A549 (cell line): ENCODE measurements around the gene ITGB2. TPM values are rescaled to one million over a fixed set of nuclear protein-coding genes. Genes with fewer than 3 reads are reported as not detected.
A peak's percentile ranks its signal among the peaks of the same experiment; 100 is the strongest.

Source experiments
- ATAC-seq, 2 experiments: fragments of 200-7000 bp in 1 of 2; fragments of >200 bp in 1 of 2; cut with Nextera tagmentation in 1 of 2; cut with Tn5 transposase in 1 of 2; 3 replicates each; pipeline versions ENCODE4 v1.8.0 to v1.9.1; 2018 to 2020; ENCODE audit warnings: mild to moderate bottlenecking in 1 of 2, moderate library complexity in 1 of 2
- CTCF ChIA-PET: fragments of 300-600 bp; sonication (Branson Sonifier 250); formaldehyde crosslinking; extraction: SDS; loops from one replicate; lab custom pipeline; 2021; ENCODE audit warnings: antibody characterized with exemption, inconsistent platforms; lab: Yijun Ruan, JAX
- POLR2A ChIA-PET: fragments of 350-600 bp; formaldehyde crosslinking; extraction: SDS; loops from one replicate; lab custom pipeline; 2021; ENCODE audit warnings: antibody characterized with exemption, inconsistent platforms; lab: Yijun Ruan, JAX
- DNase-seq, 2 experiments: peaks; one replicate each; pipeline versions ENCODE4 v3.0.0 to v3.0.0-alpha.2; 2011 to 2016; ENCODE audit warnings: low read depth in 1 of 2, low spot score in 1 of 2
- FAIRE-seq: peaks from 2 replicates; lab custom pipeline; 2011; peaks lifted over from hg19 to GRCh38; lab: Jason Lieb, UNC
- H3K27ac ChIP-seq, 2 experiments: fragments of >200 bp; sonication (Bioruptor Twin); formaldehyde crosslinking; 3 replicates each; pipeline ENCODE4 v1.5.1; 2016 to 2017
- H3K4me1 ChIP-seq: fragments of >200 bp; sonication (Bioruptor Twin); formaldehyde crosslinking; 3 replicates; pipeline ENCODE4 v1.6.1; 2016
- H3K4me2 ChIP-seq: fragments of >200 bp; sonication (Bioruptor Twin); formaldehyde crosslinking; 3 replicates; pipeline ENCODE4 v1.6.1; 2016
- H3K4me3 ChIP-seq: fragments of >200 bp; sonication (Bioruptor Twin); formaldehyde crosslinking; 3 replicates; pipeline ENCODE4 v1.5.1; 2016
- H3K9me3 ChIP-seq: fragments of >200 bp; sonication (Bioruptor Twin); formaldehyde crosslinking; 3 replicates; pipeline ENCODE4 v1.6.1; 2016
- BHLHE40 ChIP-seq: IDR thresholded peaks from 2 replicates; pipeline ENCODE4 v1.6.1; 2012; ENCODE audit warnings: low read depth, low read length, inconsistent platforms
- CEBPB ChIP-seq, 2 experiments: fragments of >200 bp in 1 of 2; sonication (Bioruptor Twin) in 1 of 2; formaldehyde crosslinking in 1 of 2; IDR thresholded peaks; 2 replicates each; pipeline ENCODE4 v1.6.1; 2012 to 2016
- EHMT2 ChIP-seq: fragments of 200-600 bp; sonication (generic); IDR thresholded peaks from 2 replicates; pipeline ENCODE4 v1.6.1; 2016; ENCODE audit warnings: antibody characterized with exemption, low read depth, mild to moderate bottlenecking, moderate library complexity
- EP300 ChIP-seq, 2 experiments: fragments of >200 bp; sonication (Bioruptor Twin); formaldehyde crosslinking; IDR thresholded peaks; 2 replicates in 1 of 2; 3 replicates in 1 of 2; pipeline ENCODE4 v1.6.1; 2016 to 2017
- ESRRA ChIP-seq: fragments of 150-350 bp; IDR thresholded peaks from 2 replicates; pipeline ENCODE4 v1.6.1; 2014; ENCODE audit warnings: mild to moderate bottlenecking, low read length, borderline replicate concordance
- FOSL2 ChIP-seq, 2 experiments: fragments of 450-650 bp in 1 of 2; fragments of >200 bp in 1 of 2; sonication (Bioruptor Twin) in 1 of 2; formaldehyde crosslinking; IDR thresholded peaks; 2 replicates each; pipeline versions ENCODE4 v1.5.0 to v1.6.1; 2016 to 2020; ENCODE audit warnings: mild to moderate bottlenecking in 1 of 2, moderate library complexity in 1 of 2
- HDAC2 ChIP-seq: fragments of 200-600 bp; sonication (generic); IDR thresholded peaks from 2 replicates; pipeline ENCODE4 v1.6.1; 2016
- HEYL ChIP-seq: fragments of 250-450 bp; sonication (Bioruptor Pico); IDR thresholded peaks from 2 replicates; pipeline ENCODE4 v1.8.0; 2021; ENCODE audit warnings: mild to moderate bottlenecking, moderate library complexity
- HOXA7 ChIP-seq: fragments of 250-450 bp; sonication (Bioruptor Pico); IDR thresholded peaks from 2 replicates; pipeline ENCODE4 v1.5.0; 2020; ENCODE audit warnings: mild to moderate bottlenecking, moderate library complexity
- JUNB ChIP-seq: fragments of >200 bp; sonication (Bioruptor Twin); formaldehyde crosslinking; IDR thresholded peaks from 2 replicates; pipeline ENCODE4 v1.6.1; 2016
- KDM1A ChIP-seq: fragments of 200-600 bp; sonication (generic); IDR thresholded peaks from 2 replicates; pipeline ENCODE4 v1.6.1; 2016; ENCODE audit warnings: low read depth, mild to moderate bottlenecking
- KDM5A ChIP-seq: fragments of 200-600 bp; sonication (generic); IDR thresholded peaks from 2 replicates; pipeline ENCODE4 v1.6.1; 2016; ENCODE audit warnings: antibody characterized with exemption, mild to moderate bottlenecking
- MAZ ChIP-seq: fragments of 150-350 bp; IDR thresholded peaks from 2 replicates; pipeline ENCODE4 v1.6.1; 2014; ENCODE audit warnings: antibody characterized with exemption, low read depth, low read length, borderline replicate concordance
- NFE2L2 ChIP-seq: fragments of 150-350 bp; conservative IDR thresholded peaks from 2 replicates; pipeline ENCODE4 v1.6.1; 2014; ENCODE audit warnings: low read length
- NPAS2 ChIP-seq: fragments of 250-450 bp; sonication (Bioruptor Pico); IDR thresholded peaks from 2 replicates; pipeline ENCODE4 v1.8.0; 2022; ENCODE audit warnings: mild to moderate bottlenecking, moderate library complexity, borderline replicate concordance
- PHF8 ChIP-seq: fragments of 200-600 bp; sonication (generic); IDR thresholded peaks from 2 replicates; pipeline ENCODE4 v1.6.1; 2016; ENCODE audit warnings: low read depth, mild to moderate bottlenecking, antibody characterized with exemption, moderate library complexity, borderline replicate concordance
- POLR2AphosphoS2 ChIP-seq: conservative IDR thresholded peaks from 2 replicates; pipeline ENCODE4 v1.6.1; 2012; ENCODE audit warnings: low read length, improper control_type of control experiment, inconsistent platforms
- RAD21 ChIP-seq, 2 experiments: fragments of >200 bp in 1 of 2; sonication (Bioruptor Twin) in 1 of 2; formaldehyde crosslinking in 1 of 2; IDR thresholded peaks in 1 of 2; conservative IDR thresholded peaks in 1 of 2; 2 replicates in 1 of 2; 3 replicates in 1 of 2; pipeline ENCODE4 v1.6.1; 2012 to 2018; ENCODE audit warnings: inconsistent platforms in 1 of 2
- RARB ChIP-seq: fragments of 250-450 bp; sonication (Bioruptor Pico); IDR thresholded peaks from 2 replicates; pipeline ENCODE4 v1.8.0; 2021; ENCODE audit warnings: mild to moderate bottlenecking, moderate library complexity
- RFX5 ChIP-seq: fragments of 450-650 bp; IDR thresholded peaks from 2 replicates; pipeline ENCODE4 v1.7.1; 2014; ENCODE audit warnings: antibody characterized with exemption, mild to moderate bottlenecking, moderate library complexity
- SMC3 ChIP-seq: fragments of >200 bp; sonication (Bioruptor Twin); formaldehyde crosslinking; IDR thresholded peaks from 3 replicates; pipeline ENCODE4 v1.6.1; 2018; ENCODE audit warnings: inconsistent platforms
- SREBF2 ChIP-seq: fragments of 450-650 bp; IDR thresholded peaks from 2 replicates; pipeline ENCODE4 v1.6.1; 2014; ENCODE audit warnings: mild to moderate bottlenecking, moderate library complexity
- ZFP36 ChIP-seq: fragments of 450-650 bp; IDR thresholded peaks from 2 replicates; pipeline ENCODE4 v1.6.1; 2014; ENCODE audit warnings: borderline replicate concordance; ENCODE audit not compliant: partially characterized antibody
- ZNF302 ChIP-seq: fragments of 250-450 bp; sonication (Bioruptor Pico); IDR thresholded peaks from 2 replicates; pipeline ENCODE4 v1.9.0; 2021; ENCODE audit warnings: inconsistent platforms, mild to moderate bottlenecking, moderate library complexity
- WGBS: methylation state at CpG from one replicate; pipeline ENCODE4 v1.1.6; 2017; ENCODE audit errors: missing lambda C conversion rate; 5-methylcytosine and 5-hydroxymethylcytosine counted together
- polyA plus RNA-seq, 4 experiments: library from polyadenylated mRNA; depleted of rRNA in 3 of 4; stranded (reverse); fragments of >200 nt; fragmentation: RNase III in 1 of 4; extraction: RNeasy Plus Mini Kit Qiagen cat#74134 plus additional on column Dnase treatment in 1 of 4; gene quantifications; 2 replicates in 3 of 4; 3 replicates in 1 of 4; pipeline ENCODE4 v1.2.3, GENCODE V29; 2011 to 2017
- TF ChIP-seq, protein P1 (sequence below): IDR thresholded peaks from 2 replicates; pipeline ENCODE4 v1.6.1; 2012
- TF ChIP-seq, protein P2 (sequence below): fragments of 250-450 bp; sonication (Bioruptor Pico); IDR thresholded peaks from 2 replicates; pipeline ENCODE4 v1.5.0; 2021; ENCODE audit warnings: mild to moderate bottlenecking, moderate library complexity, borderline replicate concordance
- TF ChIP-seq, protein P3 (sequence below): fragments of >200 bp; sonication (Bioruptor Twin); formaldehyde crosslinking; IDR thresholded peaks from 3 replicates; pipeline ENCODE4 v1.6.1; 2016
- TF ChIP-seq, protein P4 (sequence below): fragments of >200 bp; sonication (Bioruptor Twin); formaldehyde crosslinking; IDR thresholded peaks from 3 replicates; pipeline ENCODE4 v1.5.1; 2016

Gene ITGB2
- polyA plus RNA-seq, 2 of the 4 experiments (the other 2 are of a cell fraction), result 0.46 to 0.59 TPM

DNA sequence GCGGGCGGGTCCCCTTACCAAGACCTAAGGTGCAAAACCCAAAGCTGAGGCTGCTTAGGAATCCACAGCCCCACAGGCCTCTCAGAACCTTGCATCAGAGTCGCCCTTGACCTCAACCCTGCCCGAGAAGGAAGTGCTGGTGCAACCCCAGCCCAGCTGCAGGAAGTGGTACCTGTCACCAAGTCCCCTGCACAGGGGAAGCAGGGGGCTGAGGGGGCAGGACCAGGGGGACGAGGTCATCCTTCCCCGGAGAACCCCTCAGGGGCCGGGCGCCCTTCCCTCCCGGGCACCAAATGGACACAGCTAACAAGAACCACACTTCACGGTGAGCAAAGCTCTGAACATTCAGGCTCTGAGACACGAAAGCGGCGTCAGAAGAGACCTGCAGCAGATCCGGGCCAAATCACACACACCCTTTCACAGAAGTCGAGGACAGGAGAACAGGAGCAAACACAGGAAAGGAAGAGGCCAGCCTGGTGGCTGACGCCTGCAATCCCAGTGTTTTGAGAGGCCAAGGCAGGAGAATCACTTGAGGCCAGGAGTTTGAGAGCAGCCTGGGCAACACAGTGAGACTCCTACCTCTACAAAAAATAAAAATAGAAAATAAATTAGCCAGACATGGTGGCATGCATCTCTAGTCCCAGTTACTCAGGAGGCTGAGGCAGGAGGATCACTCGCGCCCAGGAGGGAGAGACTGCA lies 6.4 kb downstream of the ITGB2 start:
- Histone ChIP-seq H3K4me1 (peaks cover 49% of the 10 kb centered on the region), H3K27ac (peak overlapping the region; percentile 50 to 76; a peak in 5 of 6 replicates), H3K4me3 (no peak overlapping the region), H3K4me2 (no peak overlapping the region), H3K9me3 (no peaks in the 10 kb centered on the region)
- no peak for TF ChIP-seq FOSL2 (IDR thresholded peaks at IDR 0.05)
- no peak for TF ChIP-seq FOSL2 (CRISPR knock-in tag; IDR thresholded peaks at IDR 0.05)
- TF ChIP-seq ESRRA, result no peak
- TF ChIP-seq HEYL (CRISPR knock-in tag), result no peak
- TF ChIP-seq, protein P1, sequence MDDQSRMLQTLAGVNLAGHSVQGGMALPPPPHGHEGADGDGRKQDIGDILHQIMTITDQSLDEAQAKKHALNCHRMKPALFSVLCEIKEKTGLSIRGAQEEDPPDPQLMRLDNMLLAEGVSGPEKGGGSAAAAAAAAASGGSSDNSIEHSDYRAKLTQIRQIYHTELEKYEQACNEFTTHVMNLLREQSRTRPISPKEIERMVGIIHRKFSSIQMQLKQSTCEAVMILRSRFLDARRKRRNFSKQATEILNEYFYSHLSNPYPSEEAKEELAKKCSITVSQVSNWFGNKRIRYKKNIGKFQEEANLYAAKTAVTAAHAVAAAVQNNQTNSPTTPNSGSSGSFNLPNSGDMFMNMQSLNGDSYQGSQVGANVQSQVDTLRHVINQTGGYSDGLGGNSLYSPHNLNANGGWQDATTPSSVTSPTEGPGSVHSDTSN, result no peak
- TF ChIP-seq HDAC2, result no peak
- no peak for TF ChIP-seq NFE2L2
- no peak for TF ChIP-seq KDM5A
- TF ChIP-seq PHF8, result no peak
- TF ChIP-seq JUNB, result no peak
- TF ChIP-seq EHMT2, result no peak
- TF ChIP-seq, protein P2, sequence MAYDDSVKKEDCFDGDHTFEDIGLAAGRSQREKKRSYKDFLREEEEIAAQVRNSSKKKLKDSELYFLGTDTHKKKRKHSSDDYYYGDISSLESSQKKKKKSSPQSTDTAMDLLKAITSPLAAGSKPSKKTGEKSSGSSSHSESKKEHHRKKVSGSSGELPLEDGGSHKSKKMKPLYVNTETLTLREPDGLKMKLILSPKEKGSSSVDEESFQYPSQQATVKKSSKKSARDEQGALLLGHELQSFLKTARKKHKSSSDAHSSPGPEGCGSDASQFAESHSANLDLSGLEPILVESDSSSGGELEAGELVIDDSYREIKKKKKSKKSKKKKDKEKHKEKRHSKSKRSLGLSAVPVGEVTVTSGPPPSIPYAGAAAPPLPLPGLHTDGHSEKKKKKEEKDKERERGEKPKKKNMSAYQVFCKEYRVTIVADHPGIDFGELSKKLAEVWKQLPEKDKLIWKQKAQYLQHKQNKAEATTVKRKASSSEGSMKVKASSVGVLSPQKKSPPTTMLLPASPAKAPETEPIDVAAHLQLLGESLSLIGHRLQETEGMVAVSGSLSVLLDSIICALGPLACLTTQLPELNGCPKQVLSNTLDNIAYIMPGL (CRISPR knock-in tag), result no peak
- TF ChIP-seq HOXA7 (CRISPR knock-in tag), result no peak
- no peak for TF ChIP-seq MAZ
- no peak for TF ChIP-seq SMC3
- TF ChIP-seq EP300 (IDR thresholded peaks at IDR 0.05), result no peak
- TF ChIP-seq SREBF2, result no peak
- no peak for TF ChIP-seq POLR2AphosphoS2
- WGBS, result 85% methylated on average over 11 of the region's 18 CpGs
- ATAC-seq, result no peak
- ChIA-PET POLR2A (no interaction called here), CTCF (interaction anchor here (1.0 to 2.1 kb wide), 4 partner anchors 13 to 113 kb away, joined by 3 to 6 read pairs (median 4); partner anchors contain the start of gene UBE2G2)
- DNase-seq, result no peak
- no peak for FAIRE-seq

DNA sequence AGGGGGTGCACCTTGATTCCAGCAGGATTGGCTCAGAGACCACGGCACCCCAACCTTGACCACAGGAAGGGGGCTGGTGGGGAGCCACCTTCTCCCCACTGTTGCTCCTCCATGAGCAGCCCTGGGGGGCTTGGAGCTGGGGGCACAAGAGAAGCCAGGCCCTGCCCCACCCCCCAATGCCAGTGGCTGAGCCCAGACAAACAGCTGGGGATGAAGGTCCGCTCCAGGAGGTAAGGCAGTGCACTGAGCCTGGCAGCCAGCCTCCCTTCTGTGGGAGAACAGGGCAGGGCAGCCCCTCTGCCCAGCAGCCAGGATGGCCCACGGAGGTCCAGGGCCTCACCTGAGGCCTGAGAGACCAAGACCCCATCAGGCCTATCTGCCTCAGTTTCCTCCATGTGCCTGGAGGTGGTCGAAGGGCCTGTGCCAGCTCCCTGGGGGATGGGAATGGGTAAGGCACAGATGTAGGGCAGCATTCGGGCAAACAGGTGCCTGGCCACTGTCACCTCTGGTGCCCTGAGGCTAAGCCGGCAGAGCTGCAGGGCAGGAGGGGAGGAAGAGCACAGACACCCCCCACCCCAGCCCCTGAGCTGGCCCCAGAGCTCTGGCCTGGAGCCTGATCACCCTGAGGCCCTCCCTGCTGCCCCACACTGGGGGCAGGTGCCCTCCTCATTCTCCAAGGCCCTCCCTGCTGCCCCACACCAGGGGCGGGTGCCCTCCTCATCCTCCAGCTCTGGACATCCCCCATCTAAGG lies 7.1 kb downstream of the ITGB2 start:
- H3K4me1 ChIP-seq, result peaks cover 49% of the 10 kb centered on the region
- WGBS, result 81% methylated on average over 3 of the region's 7 CpGs
- no peaks in the 10 kb centered on the region for H3K9me3 ChIP-seq
- peak overlapping the region; percentile 50 to 76; a peak in 5 of 6 replicates for H3K27ac ChIP-seq
- CTCF ChIA-PET, result interaction anchor here (1.0 to 3.4 kb wide), 5 partner anchors 13 to 112 kb away, joined by 3 to 14 read pairs (median 5); partner anchors contain the start of gene UBE2G2
- POLR2A ChIA-PET, result no interaction called here
- DNase-seq (no peak), FAIRE-seq (no peak), ATAC-seq (no peak)
- no peak overlapping the region for H3K4me3 ChIP-seq
- no peak overlapping the region for H3K4me2 ChIP-seq
- TF ChIP-seq SREBF2 (no peak), EHMT2 (no peak), NPAS2 (no peak), KDM1A (no peak), NFE2L2 (no peak), ZFP36 (no peak), PHF8 (no peak), RARB (CRISPR knock-in tag) (no peak), ZNF302 (CRISPR knock-in tag) (no peak), CEBPB (IDR thresholded peaks at IDR 0.05) (no peak), RFX5 (no peak), BHLHE40 (no peak), RAD21 (conservative IDR thresholded peaks at IDR 0.05 in 1 of 2, IDR thresholded peaks at IDR 0.05 in 1 of 2) (no peak)
- TF ChIP-seq, protein P3, sequence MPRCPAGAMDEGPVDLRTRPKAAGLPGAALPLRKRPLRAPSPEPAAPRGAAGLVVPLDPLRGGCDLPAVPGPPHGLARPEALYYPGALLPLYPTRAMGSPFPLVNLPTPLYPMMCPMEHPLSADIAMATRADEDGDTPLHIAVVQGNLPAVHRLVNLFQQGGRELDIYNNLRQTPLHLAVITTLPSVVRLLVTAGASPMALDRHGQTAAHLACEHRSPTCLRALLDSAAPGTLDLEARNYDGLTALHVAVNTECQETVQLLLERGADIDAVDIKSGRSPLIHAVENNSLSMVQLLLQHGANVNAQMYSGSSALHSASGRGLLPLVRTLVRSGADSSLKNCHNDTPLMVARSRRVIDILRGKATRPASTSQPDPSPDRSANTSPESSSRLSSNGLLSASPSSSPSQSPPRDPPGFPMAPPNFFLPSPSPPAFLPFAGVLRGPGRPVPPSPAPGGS, result no peak
- TF ChIP-seq, protein P2 (CRISPR knock-in tag), result no peak
- TF ChIP-seq, protein P4, sequence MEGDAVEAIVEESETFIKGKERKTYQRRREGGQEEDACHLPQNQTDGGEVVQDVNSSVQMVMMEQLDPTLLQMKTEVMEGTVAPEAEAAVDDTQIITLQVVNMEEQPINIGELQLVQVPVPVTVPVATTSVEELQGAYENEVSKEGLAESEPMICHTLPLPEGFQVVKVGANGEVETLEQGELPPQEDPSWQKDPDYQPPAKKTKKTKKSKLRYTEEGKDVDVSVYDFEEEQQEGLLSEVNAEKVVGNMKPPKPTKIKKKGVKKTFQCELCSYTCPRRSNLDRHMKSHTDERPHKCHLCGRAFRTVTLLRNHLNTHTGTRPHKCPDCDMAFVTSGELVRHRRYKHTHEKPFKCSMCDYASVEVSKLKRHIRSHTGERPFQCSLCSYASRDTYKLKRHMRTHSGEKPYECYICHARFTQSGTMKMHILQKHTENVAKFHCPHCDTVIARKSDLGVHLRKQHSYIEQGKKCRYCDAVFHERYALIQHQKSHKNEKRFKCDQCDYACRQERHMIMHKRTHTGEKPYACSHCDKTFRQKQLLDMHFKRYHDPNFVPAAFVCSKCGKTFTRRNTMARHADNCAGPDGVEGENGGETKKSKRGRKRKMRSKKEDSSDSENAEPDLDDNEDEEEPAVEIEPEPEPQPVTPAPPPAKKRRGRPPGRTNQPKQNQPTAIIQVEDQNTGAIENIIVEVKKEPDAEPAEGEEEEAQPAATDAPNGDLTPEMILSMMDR, result no peak
